NCI-H226 (cell line): Measurements from ENCODE around the gene CREB3L4.
"Not testable (repeated sequence)": the region's sequence is repeated elsewhere in the genome, so short reads cannot be mapped to it uniquely, and the experiment has no call there.

ENCODE experiments used
- DNase-seq: peaks from one replicate; pipeline ENCODE4 v3.0.0-alpha.2; 2015

The CREB3L4 gene

DNA sequence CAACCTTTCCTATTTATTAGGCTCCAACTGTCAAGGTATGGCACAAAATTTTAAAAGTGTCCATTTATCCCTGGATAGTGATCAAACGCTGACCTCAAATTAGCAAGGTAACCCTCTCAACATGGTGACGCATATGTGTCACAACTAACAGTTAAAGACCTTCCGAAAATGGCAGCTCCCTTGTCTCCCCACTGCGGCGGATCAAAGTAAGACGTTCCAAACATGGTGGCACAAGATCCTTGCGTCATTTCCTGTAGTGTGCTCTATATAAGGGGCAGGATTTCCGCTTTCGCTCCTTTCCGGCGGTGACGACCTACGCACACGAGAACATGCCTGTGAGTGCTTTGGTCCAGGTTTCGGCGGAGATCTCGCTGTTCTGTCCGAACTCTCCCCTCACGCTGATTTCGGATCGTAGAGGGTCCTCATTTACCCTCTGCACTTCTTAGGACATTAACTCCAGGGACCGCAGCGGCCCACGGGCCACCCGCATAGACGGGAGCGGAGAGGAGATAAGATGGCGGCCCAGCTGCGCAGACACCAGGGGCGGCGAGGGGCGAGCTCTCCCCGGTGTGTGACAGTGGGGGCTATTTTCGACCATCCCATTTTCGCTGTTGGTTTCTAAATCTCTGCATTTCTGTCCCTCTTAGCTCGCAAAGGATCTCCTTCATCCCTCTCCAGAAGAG, 22.9 kb downstream of the CREB3L4 start, which contains the start of gene RPS27:
RPS27 (plus strand) TSS at position 295 of the 683 bp plus-strand sequence; CDS start at position 330, 35 bp downstream.
- DNase-seq: peak; percentile 94

DNA sequence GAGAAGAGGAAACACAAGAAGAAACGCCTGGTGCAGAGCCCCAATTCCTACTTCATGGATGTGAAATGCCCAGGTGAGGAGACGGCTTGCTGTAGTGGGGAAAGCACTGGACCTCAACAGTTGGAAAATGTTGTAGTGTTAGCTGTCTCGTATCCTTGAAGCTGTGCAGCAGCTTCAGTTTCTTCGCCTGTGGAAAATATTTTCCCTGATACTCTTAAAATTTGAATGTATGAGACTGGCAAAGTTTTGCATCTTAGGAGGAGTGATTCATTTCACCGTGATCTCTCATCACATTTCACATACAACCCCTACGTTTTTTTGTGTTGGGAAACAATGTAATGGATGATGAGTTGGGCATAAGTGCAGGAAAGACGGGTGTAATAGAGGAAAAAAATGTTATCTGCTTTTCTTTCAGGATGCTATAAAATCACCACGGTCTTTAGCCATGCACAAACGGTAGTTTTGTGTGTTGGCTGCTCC, 23.5 kb downstream of the CREB3L4 start:
- DNase-seq: no peak

DNA sequence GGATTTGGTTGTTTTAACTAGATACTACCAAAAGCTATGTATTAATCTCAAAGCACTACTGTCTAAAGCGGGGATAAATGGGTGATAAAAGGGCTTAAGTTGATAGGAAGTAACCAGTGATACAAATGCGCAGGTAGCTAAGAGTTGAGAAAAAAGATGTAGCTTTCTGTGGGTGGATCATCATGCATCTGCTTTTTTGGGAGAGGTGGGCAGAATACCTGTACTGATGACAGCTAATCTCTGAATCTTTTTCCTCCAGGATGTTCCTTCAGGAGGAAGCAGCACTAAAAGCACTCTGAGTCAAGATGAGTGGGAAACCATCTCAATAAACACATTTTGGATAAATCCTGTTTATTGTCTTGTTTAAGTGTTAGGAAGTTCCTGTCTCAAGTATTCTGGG, 24.1 kb downstream of the CREB3L4 start:
- no peak for DNase-seq

DNA sequence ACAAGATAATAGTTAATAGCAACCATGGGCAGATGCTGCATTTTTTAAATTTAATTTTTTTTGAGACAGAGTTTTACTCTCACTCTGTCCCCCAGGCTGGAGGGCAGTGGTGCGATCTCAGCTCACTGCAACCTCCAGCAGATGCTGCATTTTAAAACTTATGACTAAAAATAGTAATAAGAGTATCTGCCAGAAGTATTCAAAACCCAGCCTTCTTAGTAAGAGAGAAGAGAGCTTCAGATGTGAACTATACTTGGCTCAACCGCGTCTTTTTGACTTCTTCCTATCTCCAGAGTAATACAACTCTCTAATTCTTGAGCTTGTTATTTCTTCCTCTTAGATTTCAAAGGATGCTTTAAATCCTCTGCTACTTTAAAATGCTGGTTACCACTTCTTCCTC, 27.5 kb downstream of the CREB3L4 start:
- no peak for DNase-seq

DNA sequence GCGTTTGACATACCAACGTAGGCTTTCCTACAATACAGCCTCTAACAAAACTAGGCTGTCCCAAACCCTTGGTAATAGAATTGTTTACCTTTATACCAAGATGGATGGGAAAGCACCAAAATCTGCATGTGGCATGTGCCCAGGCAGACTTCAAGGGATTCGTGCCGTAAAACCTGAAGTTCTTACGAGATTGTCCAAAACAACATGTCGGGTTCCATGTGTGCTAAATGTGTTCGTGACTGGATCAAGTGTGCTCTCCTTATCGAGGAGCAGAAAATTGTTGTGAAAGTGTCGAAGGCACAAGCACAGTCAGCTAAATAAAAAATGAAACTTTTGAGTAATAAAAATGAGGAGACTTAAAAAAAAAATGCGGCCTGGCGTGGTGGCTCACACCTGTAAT, 27.9 kb downstream of the CREB3L4 start:
- no peak for DNase-seq

DNA sequence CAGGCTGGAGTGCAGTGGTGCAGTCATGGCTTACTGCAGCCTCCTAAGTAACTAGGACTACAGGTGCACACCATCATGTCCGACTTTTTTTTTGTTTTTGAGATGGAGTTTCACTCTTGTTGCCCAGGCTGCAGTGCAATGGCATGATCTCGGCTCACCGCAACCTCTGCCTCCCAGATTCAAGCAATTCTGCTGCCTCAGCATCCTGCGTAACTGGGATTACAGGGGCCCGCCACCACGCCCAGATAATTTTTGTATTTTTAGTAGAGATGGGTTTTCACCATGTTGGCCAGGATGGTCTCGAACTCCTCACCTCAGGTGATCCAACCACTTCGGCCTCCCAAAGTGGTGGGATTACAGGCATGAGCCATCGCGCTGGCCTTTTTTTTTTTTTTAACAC, 29.2 kb downstream of the CREB3L4 start:
- DNase-seq: not testable (repeated sequence)

DNA sequence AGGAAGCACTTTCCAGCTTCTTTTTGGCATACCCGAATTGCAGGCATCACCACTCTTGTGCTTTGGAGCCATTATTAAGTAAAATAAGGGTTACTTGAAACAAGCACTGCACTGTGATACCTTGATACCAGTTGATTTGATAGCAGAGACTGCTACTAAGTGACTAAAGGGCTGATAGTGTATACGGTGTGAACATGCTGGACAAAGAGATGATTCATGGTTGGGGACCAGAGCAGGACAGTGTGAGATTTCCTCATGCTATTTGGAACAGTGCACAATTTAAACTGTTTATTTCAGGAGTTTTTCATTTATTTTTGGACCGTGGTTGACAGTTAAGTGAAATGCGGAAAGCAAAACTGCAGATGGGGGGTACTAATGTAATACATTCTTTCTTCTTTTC, 32.7 kb downstream of the CREB3L4 start:
- no peak for DNase-seq

DNA sequence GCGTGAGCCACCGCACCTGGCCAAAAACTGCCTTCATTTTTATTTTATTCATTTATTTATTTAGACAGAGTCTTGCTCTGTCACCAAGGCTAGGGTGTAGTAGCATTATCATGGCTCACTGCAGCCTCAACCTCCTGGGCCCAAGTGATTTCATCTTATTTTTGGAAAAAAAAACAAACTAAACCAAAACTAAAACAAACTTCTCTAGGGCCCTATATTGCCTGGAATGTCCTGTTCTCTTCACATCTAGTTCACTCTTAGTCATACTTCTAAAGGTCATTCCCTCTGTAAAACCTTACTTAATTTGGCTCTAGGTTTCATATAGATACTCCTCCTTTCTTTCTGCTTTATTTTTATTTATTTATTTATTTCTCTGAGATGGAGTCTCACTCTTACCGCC, 38.4 kb downstream of the CREB3L4 start:
- DNase-seq: no peak

DNA sequence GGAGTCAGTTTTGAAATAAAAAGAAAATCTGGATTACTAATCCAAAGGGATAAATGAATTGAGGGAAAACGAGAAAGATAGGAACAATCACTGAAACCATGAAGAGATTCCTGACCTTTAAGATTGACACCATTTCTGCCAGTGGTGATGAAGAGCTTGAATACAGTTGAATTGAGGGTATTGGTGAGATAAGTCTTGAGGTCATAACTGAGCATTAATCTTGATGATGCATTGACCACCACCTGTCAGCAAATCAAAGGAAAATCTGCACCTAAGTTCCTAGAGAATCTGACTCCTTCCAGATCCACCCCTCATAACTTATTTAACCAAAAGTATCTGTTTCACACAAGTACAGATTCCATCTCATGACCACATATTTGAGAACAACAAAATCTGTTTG, 44.4 kb downstream of the CREB3L4 start:
- DNase-seq: no peak

DNA sequence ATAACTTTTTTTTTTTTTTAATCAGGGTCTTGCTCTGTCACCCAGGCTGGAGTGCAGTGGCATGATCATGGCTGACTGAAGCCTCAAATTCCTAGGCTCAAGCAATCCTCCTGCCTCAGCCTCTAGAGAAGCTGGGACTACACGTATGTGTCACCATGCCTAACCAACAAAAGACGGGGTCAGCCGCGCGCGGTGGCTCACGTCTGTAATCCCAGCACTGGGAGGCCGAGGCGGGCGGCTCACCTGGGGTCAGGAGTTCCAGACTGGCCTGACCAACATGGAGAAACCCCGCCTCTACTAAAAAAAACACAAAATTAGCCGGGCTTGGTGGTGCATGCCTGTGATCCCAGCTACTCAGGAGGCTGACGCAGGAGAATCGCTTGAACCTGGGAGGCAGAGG, 44.8 kb downstream of the CREB3L4 start:
- not testable (repeated sequence) for DNase-seq

DNA sequence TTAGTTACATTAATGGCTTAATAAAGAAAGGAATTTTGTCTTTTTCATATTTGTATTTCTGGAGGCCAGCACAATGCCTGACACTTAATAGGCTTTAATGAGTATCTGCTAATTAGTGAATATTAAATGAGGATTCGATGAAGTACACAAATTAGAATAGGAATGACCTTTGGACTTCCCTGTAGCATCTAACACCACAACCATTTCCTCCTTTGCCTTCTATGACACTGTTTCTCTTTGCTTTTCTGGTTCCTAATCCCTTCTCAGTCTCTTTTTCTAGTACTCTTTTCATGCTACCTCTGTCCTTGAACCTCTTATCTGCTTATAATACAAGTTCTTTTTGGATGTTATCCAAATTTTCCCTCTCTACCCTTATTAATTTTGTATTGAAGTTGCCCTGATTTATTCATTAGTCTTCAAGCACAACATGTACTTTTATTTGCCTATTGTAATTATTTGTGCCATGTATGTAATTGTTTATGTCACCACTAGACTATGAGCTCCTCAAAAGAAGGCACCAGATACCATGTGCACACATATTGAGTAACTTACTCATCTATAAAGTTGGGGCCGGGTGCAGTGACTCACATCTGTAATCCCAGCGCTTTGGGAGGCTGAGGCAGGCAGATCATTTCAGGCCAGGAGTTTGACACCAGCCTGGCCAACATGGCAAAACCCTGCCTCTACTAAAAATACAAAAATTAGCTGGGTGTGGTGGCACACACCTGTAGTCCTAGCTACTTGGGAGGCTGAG, 46.6 kb downstream of the CREB3L4 start:
- no peak for DNase-seq

DNA sequence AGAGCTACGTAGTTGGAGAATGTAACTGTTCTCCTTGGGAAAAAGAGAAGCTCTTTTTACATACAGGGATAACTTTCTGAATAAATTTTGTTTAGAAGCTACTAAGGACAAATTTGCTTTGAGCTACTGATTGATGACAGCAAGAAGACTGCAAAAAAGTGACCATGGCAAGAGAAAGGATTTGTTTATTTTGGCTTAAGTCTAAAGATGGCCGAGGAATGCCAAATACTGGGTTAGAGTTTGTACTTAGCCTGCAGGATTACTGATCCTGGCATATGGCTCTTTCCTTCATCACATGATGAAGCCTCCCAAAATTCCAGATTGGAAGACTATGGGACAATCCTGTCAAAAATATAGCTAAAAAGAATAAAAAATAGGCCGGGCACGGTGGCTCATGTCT, 51.6 kb downstream of the CREB3L4 start:
- no peak for DNase-seq

DNA sequence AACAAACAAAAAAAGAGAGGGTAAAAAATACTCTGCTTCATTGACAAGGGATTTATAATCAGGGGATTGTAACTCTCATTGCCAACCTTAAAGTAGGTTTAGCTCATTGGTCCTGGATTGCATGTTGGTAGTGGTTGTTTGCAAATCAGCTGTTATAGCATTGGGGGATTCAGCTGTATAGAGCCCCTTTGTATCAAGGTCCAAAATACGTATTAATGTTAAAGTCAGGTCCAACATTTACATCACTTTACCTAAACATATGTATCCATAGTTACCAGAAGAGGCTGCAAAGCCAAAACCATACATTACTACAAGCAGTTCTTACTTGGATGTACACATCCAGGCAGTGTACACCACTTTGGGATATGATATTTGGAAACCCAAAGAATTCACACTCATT, 52.2 kb downstream of the CREB3L4 start:
- DNase-seq: no peak
